Aorta (tissue), 5 donors: ENCODE results near the gene PRRC1. TPM values are rescaled to one million over a fixed set of nuclear protein-coding genes. Genes with fewer than 3 reads are reported as not detected.

Source experiments
- ATAC-seq: fragments of 200-7000 bp; cut with Tn5 transposase; one replicate; pipeline ENCODE4 v1.9.1; 2022; ENCODE audit warnings: moderate library complexity; ENCODE audit not compliant: low FRiP score
- DNase-seq, 2 donors: peaks; one replicate each; pipeline ENCODE4 v3.0.0-alpha.2; 2020
- H3K27ac ChIP-seq, 2 donors: one replicate each; pipeline ENCODE4 v1.5.1; 2013; ENCODE audit warnings: low read length in 2 of 2, mild to moderate bottlenecking in 2 of 2, moderate library complexity in 2 of 2, control low read depth in 1 of 2, inconsistent platforms in 1 of 2, low read depth in 1 of 2
- H3K27me3 ChIP-seq, 2 donors: one replicate each; pipeline ENCODE4 v1.6.1; 2013; ENCODE audit warnings: control low read depth in 1 of 2, low read length in 1 of 2, mild to moderate bottlenecking in 1 of 2, moderate library complexity in 1 of 2; ENCODE audit not compliant: insufficient read depth in 2 of 2, control insufficient read depth in 1 of 2
- H3K36me3 ChIP-seq, 2 donors: one replicate each; pipeline ENCODE4 v1.6.1; 2013; ENCODE audit warnings: control low read depth in 1 of 2, low read length in 1 of 2, mild to moderate bottlenecking in 1 of 2; ENCODE audit not compliant: insufficient read depth in 2 of 2, control insufficient read depth in 1 of 2
- H3K4me1 ChIP-seq, 2 donors: one replicate each; pipeline ENCODE4 v1.6.1; 2013; ENCODE audit warnings: low read length in 2 of 2, control low read depth in 1 of 2, mild to moderate bottlenecking in 1 of 2, moderate library complexity in 1 of 2; ENCODE audit not compliant: insufficient read depth in 2 of 2, control insufficient read depth in 1 of 2
- H3K4me3 ChIP-seq, 2 donors: one replicate each; pipeline ENCODE4 v1.5.1; 2013; ENCODE audit warnings: low read length in 2 of 2, control low read depth in 1 of 2, mild to moderate bottlenecking in 1 of 2
- H3K9me3 ChIP-seq: one replicate; pipeline ENCODE4 v1.6.1; 2013; ENCODE audit warnings: mild to moderate bottlenecking, low read length; ENCODE audit not compliant: control insufficient read depth
- WGBS, 2 donors: extraction: QIAGEN DNeasy Blood & Tissue Kit; methylation state at CpG; one replicate each; pipeline ENCODE4 v1.1.7; 2013; 5-methylcytosine and 5-hydroxymethylcytosine counted together
- intact Hi-C, 2 donors: fragments of 100-400 bp; cut with DNase I; formaldehyde crosslinking; loops; one replicate each; pipeline versions ENCODE4 v1.14.2 to v1.15.0; 2022
- polyA plus RNA-seq, 2 donors: library from polyadenylated mRNA; stranded (reverse); fragments of 200-250 nt; gene quantifications; one replicate each; pipeline ENCODE4 v1.2.3, GENCODE V29; 2013
- total RNA-seq, 2 donors: library from RNA; stranded (reverse); fragmentation: NEBNext Ultra II Directional; extraction: Animal tissue kit (Norgen Biotek cat#: 25700); gene quantifications; one replicate each; pipeline ENCODE4 v1.2.1, GENCODE V29; 2021
- donor health status: healthy with polysubstance abuse.
- donor health status: Bipolar disorder and iron deficiency.
- donor health status: DM: no; HTN: no; CAD: no.
- donor health status: DM: no; HTN: no; CAD: no.
- donor health status: DM: yes; HTN: yes; CAD: no.

The PRRC1 gene
- total and polyA plus RNA-seq, 4 donors, result 17.7 to 47.9 (median 33.0) TPM

DNA sequence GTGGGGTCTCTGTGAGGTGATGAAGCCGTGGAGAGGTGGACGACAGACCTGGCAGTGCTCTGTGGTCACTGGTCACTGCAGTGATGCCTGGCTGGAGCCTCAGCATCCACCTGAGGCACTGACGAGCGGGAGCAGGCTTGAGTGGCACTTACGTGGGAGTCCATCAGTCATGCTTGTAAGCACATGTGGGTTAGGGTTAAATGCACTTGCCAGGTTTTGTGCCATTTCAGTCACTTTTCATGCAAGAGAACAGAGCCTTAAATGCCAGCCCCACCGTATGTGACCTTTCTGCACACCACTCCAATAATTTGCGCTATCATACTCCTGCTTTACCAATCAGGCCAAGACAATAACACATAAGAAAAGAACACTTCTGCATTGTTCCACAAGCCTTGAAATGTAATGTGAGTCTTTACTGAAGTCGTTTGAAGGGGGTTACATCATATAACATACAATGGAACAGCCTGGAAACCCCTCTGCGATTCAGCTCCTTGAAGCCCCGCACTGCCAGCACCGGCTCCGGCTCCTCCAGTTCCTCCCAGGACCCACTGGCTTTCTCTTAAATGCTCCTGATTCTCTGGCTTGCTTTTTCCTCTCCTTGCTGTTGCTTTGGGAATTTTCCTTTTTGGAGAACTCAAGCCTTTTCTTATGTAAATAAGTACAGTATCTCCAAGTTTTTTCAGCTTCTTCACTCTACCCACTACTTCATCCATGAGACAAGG, 72.0 kb downstream of the PRRC1 start:
- ATAC-seq (no peak), DNase-seq (no peak)
- H3K36me3 ChIP-seq, result no peaks in the 10 kb centered on the region
- H3K9me3 ChIP-seq, result no peaks in the 10 kb centered on the region
- H3K4me1 ChIP-seq, result no peaks in the 10 kb centered on the region
- intact Hi-C loops, result no loop called here
- H3K27ac ChIP-seq, result no peak overlapping the region
- H3K4me3 ChIP-seq, result no peak overlapping the region
- H3K27me3 ChIP-seq, result no peaks in the 10 kb centered on the region
- WGBS, 2 donors, result 64 to 66% methylated on average over 12 of the region's 12 CpGs

DNA sequence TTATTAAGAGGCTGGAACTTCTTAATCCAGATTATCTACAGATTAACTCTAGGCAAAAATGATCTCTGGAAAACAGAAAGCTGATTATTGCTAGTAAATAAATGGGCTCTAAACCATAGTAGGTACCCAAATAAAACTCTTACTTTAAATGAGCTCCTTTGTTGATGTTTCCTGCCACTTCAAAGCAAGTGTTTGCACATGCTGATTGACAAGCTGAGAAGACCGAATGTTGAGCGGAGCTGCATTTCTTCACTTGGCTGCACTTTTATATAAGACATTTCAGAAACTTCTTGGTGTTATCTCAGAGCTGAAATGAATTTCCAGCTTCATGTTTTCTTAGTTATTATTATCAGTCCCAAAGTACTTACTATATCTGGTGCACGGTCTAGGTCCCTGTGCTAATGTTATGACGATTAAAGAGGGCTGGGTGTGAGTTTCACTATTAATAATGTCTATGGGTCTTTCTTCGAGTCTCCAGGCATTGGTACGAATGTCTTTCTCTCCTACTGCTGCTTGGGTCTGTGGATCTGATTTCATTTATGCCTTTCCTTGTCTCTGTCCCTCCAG, 72.8 kb downstream of the PRRC1 start:
- ATAC-seq, result no peak
- 30 to 36% methylated on average over 6 of the region's 6 CpGs for WGBS, 2 donors
- intact Hi-C loops, result no loop called here

DNA sequence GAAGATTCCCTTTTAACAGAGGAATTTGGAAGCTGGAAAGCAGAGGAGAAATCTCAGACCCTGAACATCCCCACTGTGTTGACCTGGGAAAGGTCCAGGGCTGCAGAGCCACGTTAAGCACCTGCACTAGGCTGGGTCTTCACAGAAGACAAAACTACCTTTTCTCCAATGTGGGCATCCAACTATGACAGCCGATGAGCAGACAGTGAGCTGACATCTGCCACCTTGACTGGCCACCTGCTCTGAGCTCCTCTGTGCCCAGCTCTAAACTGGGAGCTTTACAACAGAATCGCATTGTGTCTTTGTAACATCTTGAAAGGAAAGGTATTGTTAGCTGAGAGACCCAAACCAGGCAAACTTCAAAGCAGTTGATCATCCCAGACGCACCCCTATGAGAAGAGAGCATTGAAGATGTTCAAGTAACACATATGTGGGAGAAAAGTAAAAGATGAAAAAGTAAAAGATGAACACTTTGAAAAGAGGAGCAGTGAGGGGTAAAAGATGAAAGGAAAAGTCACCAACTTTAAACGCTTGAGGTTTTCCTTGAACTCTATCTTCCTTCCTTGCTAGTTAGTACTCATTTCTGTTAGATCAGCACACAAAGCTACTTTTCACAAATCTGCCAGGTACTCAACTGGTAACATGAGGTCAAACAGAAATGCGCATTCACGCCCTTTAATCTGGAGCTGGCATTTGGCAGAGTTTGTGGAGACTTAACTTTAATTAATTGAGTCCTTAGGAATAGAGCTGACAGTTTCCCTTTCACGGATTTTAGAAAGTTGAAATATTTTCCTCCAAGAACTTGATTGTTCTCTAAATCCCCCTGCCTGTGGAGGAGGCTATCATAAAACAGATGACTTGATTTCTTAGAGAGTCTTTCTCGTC, 78.3 kb downstream of the PRRC1 start:
- DNase-seq (no peak), ATAC-seq (no peak)
- 77 to 78% methylated on average over 9 of the region's 9 CpGs for WGBS, 2 donors
- H3K4me1 ChIP-seq, result no peaks in the 10 kb centered on the region
- peaks cover 0 to 3% of the 10 kb centered on the region in 2 donors for H3K27me3 ChIP-seq
- H3K27ac ChIP-seq, result no peak overlapping the region
- no peaks in the 10 kb centered on the region for H3K36me3 ChIP-seq
- intact Hi-C loops, result no loop called here
- no peaks in the 10 kb centered on the region for H3K9me3 ChIP-seq
- no peak overlapping the region for H3K4me3 ChIP-seq

More for the DNA sequence above, 72.8 kb downstream of the PRRC1 start:
- DNase-seq, result no peak
- no peak overlapping the region for H3K27ac ChIP-seq
- H3K9me3 ChIP-seq, result no peaks in the 10 kb centered on the region
- no peaks in the 10 kb centered on the region for H3K4me1 ChIP-seq
- no peaks in the 10 kb centered on the region for H3K36me3 ChIP-seq
- H3K27me3 ChIP-seq, result no peaks in the 10 kb centered on the region
- H3K4me3 ChIP-seq, result no peak overlapping the region

GRCh38 chr5:127596501-127596900, 79.1 kb downstream of the PRRC1 start:
- 85 to 90% methylated on average over 3 of the region's 3 CpGs for WGBS, 2 donors
- Histone ChIP-seq H3K4me1 (no peaks in the 10 kb centered on the region), H3K36me3 (no peaks in the 10 kb centered on the region), H3K9me3 (no peaks in the 10 kb centered on the region), H3K27me3 (peaks cover 0 to 3% of the 10 kb centered on the region in 2 donors), H3K27ac (no peak overlapping the region), H3K4me3 (no peak overlapping the region)
- intact Hi-C loops, result no loop called here
- DNase-seq (no peak), ATAC-seq (no peak)

DNA sequence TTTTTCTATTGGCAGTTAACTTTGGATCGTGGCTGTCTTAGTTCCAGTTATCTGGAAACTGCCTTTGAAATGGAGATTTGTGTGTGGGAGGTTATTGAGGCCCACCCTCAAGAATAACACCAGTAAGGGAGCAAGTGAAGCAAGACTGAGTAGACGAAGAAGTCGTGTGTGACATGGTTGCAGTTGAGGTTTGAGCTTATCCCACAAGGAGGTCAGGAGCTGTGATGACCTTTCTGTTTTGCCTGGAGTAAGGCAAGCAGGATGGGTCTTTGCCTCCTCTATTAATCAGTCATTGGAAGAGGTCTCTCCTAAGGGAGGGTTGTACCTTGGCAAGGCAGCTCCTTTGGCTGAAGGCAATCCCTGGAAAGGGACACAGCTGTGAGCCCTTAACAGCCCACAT, 81.9 kb downstream of the PRRC1 start:
- intact Hi-C loops, result no loop called here
- WGBS, 2 donors, result 70 to 78% methylated on average over 3 of the region's 3 CpGs
- Histone ChIP-seq H3K4me1 (no peaks in the 10 kb centered on the region), H3K4me3 (no peak overlapping the region), H3K27ac (no peak overlapping the region), H3K9me3 (no peaks in the 10 kb centered on the region), H3K36me3 (no peaks in the 10 kb centered on the region), H3K27me3 (peaks cover 0 to 3% of the 10 kb centered on the region in 2 donors)
- ATAC-seq (no peak), DNase-seq (no peak)

GRCh38 chr5:127599847-127600246, 82.4 kb downstream of the PRRC1 start:
- DNase-seq (no peak), ATAC-seq (no peak)
- Histone ChIP-seq H3K27ac (no peak overlapping the region), H3K9me3 (no peaks in the 10 kb centered on the region), H3K4me1 (no peaks in the 10 kb centered on the region), H3K4me3 (no peak overlapping the region), H3K27me3 (peaks cover 0 to 3% of the 10 kb centered on the region in 2 donors), H3K36me3 (no peaks in the 10 kb centered on the region)
- 77 to 79% methylated on average over 4 of the region's 4 CpGs for WGBS, 2 donors
- intact Hi-C loops, result no loop called here

- WGBS, 2 donors, result 89 to 90% methylated on average over 1 of the region's 1 CpG
- DNase-seq, result no peak
- intact Hi-C loops, result no loop called here
- Histone ChIP-seq H3K4me1 (no peaks in the 10 kb centered on the region), H3K9me3 (no peaks in the 10 kb centered on the region), H3K27ac (no peak overlapping the region), H3K4me3 (no peak overlapping the region), H3K36me3 (no peaks in the 10 kb centered on the region), H3K27me3 (peaks cover 0 to 3% of the 10 kb centered on the region in 2 donors)
- no peak for ATAC-seq
Measured at GRCh38 chr5:127601111-127601510, 83.7 kb downstream of the PRRC1 start.

DNA sequence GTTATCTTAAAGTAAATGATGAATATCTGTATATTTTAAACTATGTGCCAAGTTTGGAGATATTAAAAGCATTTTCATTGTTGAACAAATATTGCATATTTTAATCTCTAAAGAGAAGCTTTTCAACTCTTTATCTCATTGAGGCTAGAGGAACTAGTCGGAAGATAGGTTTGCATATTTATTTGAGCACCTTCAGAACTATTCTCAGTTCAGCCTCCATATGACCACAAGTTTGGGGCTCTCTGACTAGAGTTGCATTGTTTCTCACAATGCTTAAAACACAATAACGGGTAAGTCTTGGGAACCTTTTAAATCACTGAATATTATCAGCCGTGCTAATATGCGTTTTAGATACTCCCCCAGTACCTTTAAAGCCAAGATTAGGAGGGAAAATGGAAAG, 84.2 kb downstream of the PRRC1 start:
- H3K4me1 ChIP-seq, result no peaks in the 10 kb centered on the region
- intact Hi-C loops, result no loop called here
- 79 to 82% methylated on average over 4 of the region's 4 CpGs for WGBS, 2 donors
- H3K27me3 ChIP-seq, result peaks cover 0 to 3% of the 10 kb centered on the region in 2 donors
- no peak for DNase-seq
- H3K36me3 ChIP-seq, result no peaks in the 10 kb centered on the region
- H3K9me3 ChIP-seq, result no peaks in the 10 kb centered on the region
- no peak overlapping the region for H3K27ac ChIP-seq
- no peak for ATAC-seq
- H3K4me3 ChIP-seq, result no peak overlapping the region
